Measurements from ENCODE around the gene MORN2.

Gene MORN2

GRCh38 chr2:38875227-38875575 lies 575 bp upstream of the MORN2 start:
- TF ChIP-seq CTCF (IDR thresholded peaks at IDR 0.05), result no peak

- TF ChIP-seq CTCF (IDR thresholded peaks at IDR 0.05), result no peak
These were observed 631 bp downstream of the MORN2 start for GRCh38 chr2:38876407-38876806.

- no peak for TF ChIP-seq CTCF (IDR thresholded peaks at IDR 0.05)
These were observed 10.3 kb downstream of the MORN2 start for GRCh38 chr2:38886063-38886462.

GRCh38 chr2:38887347-38887746 lies 11.6 kb downstream of the MORN2 start:
- no peak for TF ChIP-seq CTCF (IDR thresholded peaks at IDR 0.05)

- no peak for TF ChIP-seq CTCF (IDR thresholded peaks at IDR 0.05)
These were observed 12.3 kb downstream of the MORN2 start for GRCh38 chr2:38887902-38888554.

- TF ChIP-seq CTCF (IDR thresholded peaks at IDR 0.05), result no peak
These were observed 13.3 kb downstream of the MORN2 start for GRCh38 chr2:38889045-38889444.

GRCh38 chr2:38889575-38889974 lies 13.8 kb downstream of the MORN2 start, which contains the start of gene ARHGEF33:
TSS of gene ARHGEF33 (plus strand) at chr2:38889875. CDS start at chr2:38919448, 29,573 bp downstream.
- TF ChIP-seq CTCF (IDR thresholded peaks at IDR 0.05), result no peak

GRCh38 chr2:38892819-38893218 lies 17.0 kb downstream of the MORN2 start:
- TF ChIP-seq CTCF (IDR thresholded peaks at IDR 0.05), result no peak

Data from LNCAP (cell line).